ENCODE data around the gene SNN.

DNA sequence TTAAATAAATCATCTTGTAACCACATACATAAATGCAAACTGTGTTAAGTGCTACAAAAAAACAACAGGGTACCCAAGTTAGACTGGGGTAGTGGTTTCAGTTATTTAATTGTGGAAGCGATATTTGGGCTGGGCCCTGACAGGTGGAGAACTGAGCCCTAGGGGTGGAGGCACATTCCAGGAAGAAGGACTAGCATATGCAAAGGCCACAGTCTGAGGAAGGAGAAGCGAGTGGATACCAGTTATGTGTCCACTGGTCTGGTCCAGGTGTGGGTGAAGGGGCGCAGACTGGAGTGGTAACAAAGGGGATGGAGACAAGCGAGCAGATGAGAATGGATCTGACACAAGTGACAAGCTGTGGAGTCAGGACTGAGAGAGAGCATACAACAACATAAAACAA is 51.5 kb downstream of the SNN start:
- TF ChIP-seq CTCF (IDR thresholded peaks at IDR 0.05) (no peak), POLR2A (IDR thresholded peaks at IDR 0.05) (no peak)

Measured in uterus (tissue), 2 donors.